HG03457 (cell line): ENCODE results near the gene TMEM132D.
"Not testable (repeated sequence)": the region's sequence is repeated elsewhere in the genome, so short reads cannot be mapped to it uniquely, and the experiment has no call there.

Source experiments
- ATAC-seq: cut with Tn5 transposase; IDR thresholded peaks from one replicate; pipeline ENCODE4 v1.9.1; 2021; ENCODE audit warnings: moderate number of reproducible peaks; ENCODE audit not compliant: unreplicated experiment

TMEM132D gene

DNA sequence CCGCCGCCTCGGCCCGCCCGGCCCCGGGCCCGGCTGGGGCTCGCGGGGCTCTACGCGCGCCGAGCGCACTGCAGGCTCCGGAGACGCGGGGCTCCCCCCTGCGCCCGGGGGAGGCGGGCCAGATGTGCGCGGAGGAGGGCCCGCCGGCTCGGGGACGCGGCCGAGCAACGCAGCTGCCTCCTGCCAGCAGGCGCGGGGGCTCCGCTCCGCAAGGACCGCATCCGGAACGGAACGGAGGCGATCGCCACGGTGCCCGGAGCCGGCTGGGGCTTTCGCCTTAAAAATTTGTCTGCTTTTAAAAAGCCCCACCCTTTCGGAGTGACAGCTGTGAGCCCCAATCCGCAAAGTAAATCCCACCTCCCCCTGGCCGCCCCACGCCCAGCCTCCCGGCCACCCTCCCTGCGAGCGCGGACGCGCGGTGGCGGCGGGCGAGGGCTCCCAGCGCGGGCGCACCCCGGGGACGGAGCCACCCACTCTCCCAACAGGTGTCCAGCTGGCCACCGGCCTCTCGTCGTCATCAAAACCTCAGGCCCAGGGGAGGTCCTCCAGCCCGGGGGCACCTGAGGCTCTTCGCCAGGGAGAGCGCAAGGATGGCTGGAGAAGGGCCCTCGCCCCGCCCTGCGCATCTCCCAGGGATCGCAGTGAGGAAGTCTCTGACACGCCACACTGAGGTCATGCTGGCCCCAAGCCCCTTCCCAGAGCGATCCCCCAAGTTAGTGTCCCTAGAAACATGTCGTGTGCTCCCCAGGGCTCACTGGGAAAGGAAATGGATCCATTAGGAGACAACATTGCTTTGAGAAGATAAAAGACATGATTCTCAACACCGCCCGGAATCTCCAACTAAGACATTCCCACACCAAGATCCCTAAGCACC, at the start of gene TMEM132D:
TSS of gene TMEM132D (minus strand) at position 70 of the 874 bp plus-strand sequence.
- no peak for ATAC-seq

GRCh38 chr12:129949651-129950050, 45.8 kb upstream of the TMEM132D start:
- ATAC-seq, result no peak

GRCh38 chr12:129941618-129942017, 37.8 kb upstream of the TMEM132D start:
- no peak for ATAC-seq

- ATAC-seq, result no peak
These were observed 34.3 kb upstream of the TMEM132D start for GRCh38 chr12:129938089-129938488.

- ATAC-seq, result no peak
These were observed 33.6 kb upstream of the TMEM132D start for GRCh38 chr12:129937426-129937825.

DNA sequence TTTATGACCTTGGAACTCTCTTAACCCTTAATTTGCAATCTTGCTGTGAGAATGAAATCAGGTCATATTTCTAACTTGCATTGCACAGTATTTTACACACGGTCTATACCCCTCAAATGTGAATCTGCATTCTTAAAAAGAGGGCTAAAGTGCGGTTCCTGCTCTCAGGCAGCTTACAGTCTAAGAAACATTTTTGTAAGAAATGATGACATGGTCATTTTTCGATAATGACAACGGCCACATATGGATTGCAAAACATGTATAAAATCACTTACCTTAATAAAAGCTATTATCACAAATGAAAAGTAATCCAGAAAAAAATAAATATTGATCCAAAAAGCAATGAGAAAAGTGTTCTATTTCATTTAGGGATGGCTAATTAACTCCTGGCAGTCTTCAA, 24.8 kb upstream of the TMEM132D start:
- ATAC-seq, result no peak

- no peak for ATAC-seq
These were observed 23.6 kb upstream of the TMEM132D start for GRCh38 chr12:129927316-129927900.

DNA sequence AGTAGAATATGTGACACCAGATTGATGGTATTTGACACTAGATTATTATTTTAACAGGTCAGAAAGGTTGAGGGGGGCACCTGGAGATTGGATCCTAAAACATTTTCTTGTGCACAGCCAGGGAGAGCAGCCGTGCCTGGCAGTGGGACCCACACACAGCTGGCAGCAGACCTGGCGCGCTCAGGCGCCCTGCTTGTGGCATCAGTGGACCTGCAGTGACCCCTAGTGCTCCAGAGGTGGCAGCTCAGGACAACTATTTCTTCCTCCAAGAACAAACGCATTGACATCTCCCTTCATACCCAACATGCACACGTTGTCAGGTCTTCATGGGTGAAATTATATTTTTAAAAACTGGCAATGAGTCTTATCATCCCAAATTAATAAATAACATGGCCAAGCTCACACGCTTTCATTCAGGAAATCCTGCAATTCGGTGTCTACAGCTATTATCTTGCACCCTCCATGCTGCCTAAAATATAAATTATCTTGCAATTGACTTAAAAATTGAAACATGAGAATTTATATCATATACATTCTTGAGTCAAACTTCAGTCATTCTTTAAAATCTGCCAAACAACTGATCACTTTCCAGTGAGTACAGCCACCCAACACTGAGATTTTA, 7.7 kb upstream of the TMEM132D start:
- ATAC-seq, result no peak

- ATAC-seq, result no peak
These were observed 5.5 kb upstream of the TMEM132D start for GRCh38 chr12:129909051-129910020.

DNA sequence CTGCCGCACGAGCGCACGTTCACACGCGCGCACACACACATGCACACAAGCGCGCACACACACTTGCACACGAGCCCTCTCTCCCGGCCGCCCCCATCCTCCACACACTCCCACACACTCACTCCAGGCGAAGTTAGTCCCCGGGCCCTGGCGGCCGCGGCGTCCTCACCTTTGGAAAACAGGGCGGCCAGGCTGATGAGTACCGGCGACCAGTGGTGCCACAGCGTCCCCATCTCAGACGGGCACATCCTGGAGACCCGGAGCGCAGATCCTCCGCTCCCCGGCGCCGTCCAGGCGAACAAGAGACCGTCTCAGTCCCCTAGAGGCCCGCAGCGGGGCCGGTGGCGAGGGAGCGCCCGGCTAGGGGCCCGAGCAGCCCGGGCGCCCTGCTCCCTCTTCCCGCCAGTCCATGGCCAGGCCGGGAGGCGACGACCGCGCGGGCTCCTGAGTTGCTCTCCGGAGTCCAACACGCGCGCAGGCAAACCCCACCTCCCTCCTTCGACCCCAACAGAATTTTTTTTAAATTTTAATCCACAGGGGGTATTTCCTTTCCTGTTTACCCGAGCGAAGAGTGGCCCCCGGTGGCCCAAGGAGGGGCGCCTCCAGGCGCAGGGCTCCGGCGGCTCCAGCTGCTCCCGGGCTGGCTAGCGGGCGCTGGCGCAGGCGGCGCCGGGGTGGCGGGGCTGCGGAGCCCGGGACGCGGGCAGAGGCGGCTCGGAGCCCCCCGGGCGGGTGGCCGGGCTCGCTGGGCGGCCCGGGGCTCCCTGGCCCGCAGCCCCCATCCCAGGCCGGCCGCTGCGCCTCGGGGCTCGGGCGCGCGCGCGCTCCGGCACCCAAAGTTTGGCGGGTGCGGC, 506 bp downstream of the TMEM132D start:
- no peak for ATAC-seq

DNA sequence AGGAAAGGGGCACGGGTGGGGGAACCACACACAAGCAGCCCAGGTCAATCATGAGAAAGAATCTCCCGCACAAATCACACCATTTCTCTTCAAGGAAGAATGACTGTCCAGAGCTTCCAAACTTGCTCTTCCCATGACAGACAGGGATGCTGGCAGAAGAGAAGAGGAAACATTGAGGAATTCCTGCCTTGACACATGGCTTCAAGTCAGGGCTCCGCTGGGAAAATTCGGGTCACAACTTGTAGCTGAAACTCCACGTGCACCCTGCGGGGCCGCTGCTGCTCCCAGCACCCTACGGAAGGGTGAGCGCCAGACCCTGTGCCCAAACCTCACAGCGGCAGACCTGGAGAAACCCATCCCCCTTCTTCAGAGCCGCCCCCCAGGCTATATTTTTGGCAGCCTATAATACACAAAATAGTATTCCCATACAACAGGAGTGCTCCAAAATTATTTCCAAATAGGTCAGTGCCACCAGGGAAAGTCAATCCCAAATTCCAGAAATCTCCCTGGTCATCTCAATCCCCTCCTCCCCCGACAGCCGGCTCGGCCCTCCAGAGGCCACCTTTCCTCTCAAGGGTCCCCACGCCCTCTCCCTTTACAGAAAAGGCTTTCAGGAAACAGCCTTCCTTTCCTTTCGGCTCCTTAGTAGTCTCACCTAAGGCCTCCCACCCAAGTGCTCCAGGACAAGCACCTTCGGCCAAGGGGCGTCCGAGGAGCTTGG, 1.3 kb downstream of the TMEM132D start:
- ATAC-seq, result no peak

DNA sequence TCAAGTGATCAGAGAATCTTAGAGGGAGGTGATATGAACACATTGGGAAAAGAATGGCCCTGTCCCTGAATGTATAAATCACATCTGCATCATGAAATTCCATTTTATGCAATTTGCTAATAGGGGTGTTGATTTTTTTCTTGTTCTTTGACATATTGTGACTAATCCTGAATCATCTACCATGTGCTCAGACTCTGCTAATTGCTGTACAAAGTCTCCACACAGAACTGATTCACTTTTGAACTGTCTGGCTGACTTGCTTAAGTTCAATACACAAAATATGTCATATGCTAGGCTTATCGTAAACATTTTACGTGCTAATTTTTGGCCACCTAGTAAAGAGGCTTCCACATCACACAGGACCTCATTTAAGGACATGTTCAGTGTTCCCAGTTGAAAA, 2.6 kb downstream of the TMEM132D start:
- no peak for ATAC-seq

- no peak for ATAC-seq
These were observed 3.5 kb downstream of the TMEM132D start for GRCh38 chr12:129900306-129900705.

DNA sequence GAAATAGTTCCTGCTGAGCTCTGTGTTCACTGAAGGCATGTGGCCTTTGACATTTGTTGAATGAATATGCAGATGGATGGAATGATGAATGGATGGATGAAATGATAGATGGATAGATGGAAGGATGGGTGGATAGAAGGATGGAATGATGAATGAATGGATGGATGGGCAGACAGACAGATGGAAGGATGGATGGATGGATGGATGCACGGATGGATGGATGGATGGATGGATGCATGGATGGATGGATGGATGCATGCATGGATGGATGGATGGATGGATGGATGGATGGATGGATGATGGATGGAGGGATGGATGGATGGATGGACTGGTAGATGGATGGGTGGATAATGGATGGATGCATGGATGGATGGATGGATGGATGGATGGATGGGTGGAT, 4.8 kb downstream of the TMEM132D start:
- not testable (repeated sequence) for ATAC-seq

DNA sequence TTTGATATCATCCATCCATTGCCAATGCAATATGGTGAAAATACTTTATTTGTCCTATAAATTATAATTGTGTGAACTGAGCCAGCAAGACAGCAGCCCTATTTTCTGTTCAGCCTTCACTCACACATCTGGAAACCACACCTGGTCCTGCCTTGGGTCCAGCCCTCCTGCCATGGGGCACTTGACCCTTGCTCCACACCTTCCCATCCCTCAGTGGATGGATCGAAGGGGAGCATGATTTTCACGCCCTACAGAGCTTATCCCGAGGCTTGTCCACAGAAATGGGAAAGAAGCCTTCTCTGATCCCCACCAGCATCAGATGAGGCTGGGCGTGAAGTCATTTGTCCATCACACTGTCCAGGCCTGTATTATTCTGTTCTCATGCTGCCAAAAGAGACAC, 10.1 kb downstream of the TMEM132D start:
- no peak for ATAC-seq

GRCh38 chr12:129887101-129887500, 16.7 kb downstream of the TMEM132D start:
- no peak for ATAC-seq

DNA sequence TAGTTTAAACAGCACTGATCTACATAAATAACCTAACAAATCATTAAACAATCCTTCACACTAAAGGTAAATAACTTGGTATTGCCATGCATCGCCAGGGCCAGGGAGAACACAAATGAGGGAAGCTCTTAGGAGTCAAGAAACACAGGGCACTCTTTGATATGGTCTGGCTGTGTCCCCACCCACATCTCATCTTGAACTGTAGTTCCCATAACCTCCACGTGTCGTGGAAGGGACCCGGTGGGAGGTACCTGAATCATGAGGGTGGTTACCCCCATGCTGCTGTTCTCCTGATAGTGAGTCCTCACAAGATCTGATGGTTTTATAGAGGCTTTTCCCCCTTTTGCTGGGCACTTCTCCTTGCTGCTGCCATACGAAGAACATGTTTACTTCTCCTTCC, 17.3 kb downstream of the TMEM132D start:
- ATAC-seq, result no peak

GRCh38 chr12:129885287-129885686, 18.5 kb downstream of the TMEM132D start:
- ATAC-seq, result no peak

DNA sequence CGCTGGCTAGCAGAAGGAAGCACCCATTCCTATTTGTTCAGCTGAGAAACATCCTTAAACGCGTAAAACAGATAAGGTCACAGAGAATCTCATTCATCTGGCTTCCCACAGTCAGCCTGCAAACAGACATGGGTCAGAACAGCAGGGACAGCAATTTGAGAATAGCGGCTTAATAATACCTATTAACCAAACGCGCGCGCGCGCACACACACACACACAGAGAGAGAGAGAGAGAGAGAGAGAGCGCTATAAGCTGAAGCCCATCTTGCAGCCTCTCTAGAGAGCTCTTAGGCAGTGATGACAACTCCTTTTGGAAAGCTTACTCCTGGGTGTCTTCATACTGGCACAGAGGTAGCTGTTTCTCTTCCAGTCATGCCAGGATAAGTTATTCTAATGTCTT, 26.4 kb downstream of the TMEM132D start:
- ATAC-seq, result no peak
